Iris pigment epithelial cell (primary cell): ENCODE data around the gene COPS9.

Experiments
- DNase-seq: peaks from one replicate; pipeline ENCODE4 v3.0.0-alpha.2; 2011; ENCODE audit warnings: low read depth

Gene COPS9

DNA sequence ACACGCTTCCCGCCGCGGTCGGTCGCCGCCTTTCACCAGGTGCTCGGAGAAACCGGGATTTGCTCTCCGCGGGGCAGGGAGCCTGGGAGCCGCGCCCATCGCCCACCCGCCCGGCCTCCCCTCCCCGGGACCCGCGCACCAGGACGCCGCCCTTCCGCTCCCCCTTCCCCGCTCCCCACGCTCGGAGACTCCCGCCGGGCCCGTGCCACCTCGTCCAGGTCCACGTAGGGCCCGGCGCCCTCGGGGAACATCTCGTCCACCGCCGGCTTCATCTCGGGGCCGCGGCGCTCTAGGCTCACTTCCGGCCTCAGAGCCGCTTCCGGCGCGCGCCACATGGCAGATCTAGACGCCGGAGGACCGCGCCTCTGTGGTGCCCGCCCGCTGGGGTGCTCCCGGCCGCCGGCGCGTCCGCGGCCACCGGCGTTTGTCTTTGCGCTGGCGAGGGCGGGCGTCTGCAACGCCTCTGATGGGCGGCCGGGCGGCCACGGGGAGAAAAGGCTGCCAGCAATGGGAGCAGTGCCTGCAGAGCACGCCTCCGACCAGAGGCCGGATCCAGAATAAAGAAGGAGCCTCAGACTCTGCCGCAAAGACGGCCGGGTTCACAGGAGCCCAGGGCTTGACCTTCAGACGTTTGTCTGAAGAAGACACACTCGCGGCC, at the start of gene COPS9:
Gene COPS9, minus strand, starts transcription at position 293 of the 658 bp plus-strand sequence. Its CDS starts 21 bp downstream, at position 272.
- DNase-seq, result peak; percentile 91

- no peak for DNase-seq
These were observed 48.6 kb upstream of the COPS9 start for GRCh38 chr2:240184656-240185055.

DNA sequence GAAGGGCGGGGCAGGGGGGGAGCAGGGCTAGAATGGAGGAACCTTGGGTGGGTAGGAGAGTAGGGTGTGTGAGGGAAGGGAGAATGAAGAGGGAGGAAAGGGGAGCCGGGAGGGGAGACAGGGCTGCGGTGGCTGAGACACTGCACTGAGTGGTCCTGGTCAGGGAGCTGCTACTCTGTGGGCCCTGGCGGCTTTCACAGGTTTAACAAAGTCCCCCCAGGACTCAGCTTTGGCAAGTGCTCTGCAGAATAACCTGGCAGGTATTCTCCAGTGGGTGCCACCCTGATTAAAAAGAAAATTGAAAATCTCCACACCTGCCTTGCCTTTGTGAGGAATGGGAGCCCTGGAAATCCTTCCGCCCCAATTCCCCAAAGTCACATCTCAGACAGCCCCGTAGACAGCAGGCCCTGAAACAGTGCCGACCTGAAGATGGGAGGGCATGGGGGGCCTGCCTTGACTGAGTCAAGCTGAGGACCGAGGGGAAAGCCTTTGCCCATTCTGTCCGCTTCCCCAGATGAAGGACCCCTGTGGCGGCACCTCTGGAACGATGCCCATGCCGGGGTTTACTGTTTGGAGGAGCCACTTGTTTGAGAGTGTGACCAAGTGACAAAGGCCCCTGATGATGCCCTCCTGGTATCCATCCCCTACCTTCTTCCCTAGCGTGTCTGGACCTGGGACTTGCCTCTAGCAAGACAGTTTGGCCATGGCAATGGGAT, 47.9 kb upstream of the COPS9 start:
- DNase-seq, result no peak

DNA sequence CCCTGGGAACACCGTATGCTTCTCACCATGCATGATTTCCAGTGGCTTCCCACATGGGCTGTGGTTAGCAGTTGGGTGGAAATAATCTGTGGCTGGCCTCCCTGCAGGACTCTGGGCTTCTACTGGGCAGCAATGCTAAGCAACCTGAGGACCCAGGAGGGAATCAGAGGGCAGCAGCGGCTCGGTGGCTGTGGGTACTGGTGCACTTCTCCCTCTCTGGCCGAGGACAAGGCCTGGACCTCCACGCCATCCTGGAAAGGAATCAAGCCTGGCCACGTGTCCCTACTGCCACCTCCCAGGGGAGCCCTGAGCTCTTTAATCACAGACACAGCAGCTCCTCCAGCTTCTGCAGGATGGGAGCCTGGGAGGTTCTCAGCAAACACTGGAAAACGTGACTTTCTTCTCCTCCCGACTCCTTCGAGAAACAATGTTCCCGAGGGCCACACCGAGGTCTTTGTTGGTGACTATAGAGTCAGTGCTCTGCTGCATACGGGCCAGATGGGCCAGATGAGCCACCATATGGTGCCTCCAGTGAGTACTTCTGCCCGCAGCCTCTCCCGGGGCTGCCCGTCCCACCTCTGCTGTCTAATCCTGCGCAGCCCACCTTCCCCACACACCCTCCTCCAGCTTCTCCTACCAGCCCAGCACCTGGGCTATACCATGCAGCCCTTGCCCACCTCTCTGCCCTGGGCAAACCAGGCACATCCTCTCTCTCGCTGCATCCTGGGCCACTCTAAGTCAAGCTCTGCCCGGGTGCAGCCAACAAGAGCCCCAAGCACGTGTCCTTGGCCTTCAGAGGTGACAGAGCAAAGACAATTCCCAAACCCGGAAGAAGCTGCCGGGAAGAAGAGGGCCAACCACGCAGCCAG, 47.1 kb upstream of the COPS9 start:
- peak; percentile 9 for DNase-seq

DNA sequence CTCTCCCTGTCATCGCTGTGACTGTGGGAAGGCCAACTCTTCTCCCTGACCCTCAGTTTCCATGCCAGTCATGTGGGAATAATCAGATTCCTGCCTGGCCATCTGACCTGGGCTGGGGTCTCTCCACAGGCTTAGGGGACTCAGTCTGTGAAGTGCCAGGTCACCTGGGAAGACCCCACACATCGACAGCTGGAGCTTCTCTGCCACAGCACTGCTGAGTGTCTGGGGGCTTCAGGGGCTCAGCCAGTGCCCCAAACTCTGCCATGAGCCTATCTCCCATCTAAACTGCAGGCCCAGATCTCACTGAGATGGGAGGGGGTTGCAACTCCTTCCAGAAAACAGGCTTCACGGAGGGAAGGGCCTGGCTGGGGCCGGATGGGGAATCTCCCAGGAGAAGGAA, 46.4 kb upstream of the COPS9 start:
- no peak for DNase-seq

GRCh38 chr2:240182001-240182400, 45.9 kb upstream of the COPS9 start:
- DNase-seq, result no peak

DNA sequence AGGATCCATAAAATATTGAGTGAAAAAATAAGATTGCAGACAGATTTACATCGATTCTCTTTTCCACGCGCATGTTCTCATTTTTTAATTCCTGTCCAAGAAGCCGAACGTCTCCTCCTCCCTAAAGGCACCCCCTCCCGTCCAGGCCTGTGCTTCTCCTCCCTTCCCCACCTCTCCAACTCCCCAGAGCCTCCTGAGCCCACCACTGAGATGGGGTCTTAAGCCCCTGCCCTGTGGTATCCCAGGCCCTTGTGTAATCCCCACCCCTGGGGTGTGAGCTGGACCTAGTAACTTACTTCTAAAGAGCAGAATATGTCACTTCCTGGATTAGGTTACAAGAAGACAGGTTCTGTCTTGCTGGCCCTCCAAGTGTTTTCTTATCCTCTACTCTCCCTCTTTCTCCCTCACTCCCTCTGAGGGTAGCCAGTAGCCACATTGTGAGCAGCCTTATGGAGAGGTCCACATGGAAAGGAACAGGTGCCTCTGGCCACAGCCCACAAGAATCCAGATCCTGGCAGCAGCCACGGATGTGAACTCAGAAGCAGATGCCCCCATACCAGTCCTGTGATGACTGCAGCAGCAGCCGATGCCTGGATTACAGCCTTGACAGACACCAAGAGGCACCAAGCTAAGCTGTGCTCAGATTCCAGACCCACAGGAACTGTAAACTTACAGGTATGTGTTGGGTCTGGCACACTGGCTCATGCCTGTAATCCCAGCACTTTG, 44.0 kb upstream of the COPS9 start:
- no peak for DNase-seq

DNA sequence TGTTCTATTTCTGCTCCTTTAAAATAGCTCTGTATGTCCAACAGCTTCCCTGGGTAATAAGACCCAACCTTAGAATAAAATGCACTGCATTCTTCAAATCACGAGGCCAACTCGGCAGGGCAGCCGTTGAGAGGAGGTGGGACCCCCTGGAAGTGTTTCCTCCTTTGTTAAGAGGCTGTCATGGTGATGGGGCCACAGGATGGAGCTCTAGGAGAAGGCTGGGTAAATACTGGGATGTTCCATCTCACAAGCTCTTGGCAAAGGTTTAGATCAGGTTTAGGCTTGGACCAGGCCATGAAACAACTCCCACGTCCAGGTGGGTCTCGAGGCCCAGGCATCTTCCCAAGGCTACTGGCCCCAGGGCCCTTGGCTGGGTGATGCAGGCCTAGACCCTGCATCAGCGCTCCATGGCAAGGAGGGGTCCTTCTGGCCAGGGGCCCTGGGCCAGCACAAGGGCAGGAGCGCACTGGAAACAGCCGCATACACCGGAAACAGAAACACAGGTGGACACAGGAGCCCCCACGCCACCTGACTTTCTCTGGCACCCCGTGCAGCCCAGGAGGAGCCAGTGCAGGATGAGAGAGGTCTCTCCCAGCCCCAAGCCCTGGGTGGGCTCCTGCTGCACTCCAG, 43.2 kb upstream of the COPS9 start:
- no peak for DNase-seq

GRCh38 chr2:240178564-240178963, 42.5 kb upstream of the COPS9 start:
- no peak for DNase-seq

DNA sequence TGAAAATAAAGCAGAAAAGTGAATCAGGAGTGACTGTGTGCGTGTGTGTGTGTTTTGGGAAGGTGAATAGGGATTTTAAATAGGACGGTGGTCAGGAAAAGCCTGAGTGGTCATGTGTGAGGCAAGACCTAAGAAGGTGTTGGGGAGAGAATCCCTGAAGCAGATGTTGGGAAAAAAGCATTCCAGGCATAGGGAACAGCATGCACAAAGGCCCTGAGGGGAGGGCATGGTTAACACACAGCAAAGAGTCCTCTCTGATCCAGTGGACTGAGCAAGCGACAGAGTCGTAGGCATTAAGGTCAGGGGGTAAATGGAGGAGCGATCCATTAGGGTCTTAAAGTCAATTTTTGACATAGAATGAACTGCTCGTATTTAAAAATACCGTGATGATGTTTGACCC, 38.4 kb upstream of the COPS9 start:
- no peak for DNase-seq

DNA sequence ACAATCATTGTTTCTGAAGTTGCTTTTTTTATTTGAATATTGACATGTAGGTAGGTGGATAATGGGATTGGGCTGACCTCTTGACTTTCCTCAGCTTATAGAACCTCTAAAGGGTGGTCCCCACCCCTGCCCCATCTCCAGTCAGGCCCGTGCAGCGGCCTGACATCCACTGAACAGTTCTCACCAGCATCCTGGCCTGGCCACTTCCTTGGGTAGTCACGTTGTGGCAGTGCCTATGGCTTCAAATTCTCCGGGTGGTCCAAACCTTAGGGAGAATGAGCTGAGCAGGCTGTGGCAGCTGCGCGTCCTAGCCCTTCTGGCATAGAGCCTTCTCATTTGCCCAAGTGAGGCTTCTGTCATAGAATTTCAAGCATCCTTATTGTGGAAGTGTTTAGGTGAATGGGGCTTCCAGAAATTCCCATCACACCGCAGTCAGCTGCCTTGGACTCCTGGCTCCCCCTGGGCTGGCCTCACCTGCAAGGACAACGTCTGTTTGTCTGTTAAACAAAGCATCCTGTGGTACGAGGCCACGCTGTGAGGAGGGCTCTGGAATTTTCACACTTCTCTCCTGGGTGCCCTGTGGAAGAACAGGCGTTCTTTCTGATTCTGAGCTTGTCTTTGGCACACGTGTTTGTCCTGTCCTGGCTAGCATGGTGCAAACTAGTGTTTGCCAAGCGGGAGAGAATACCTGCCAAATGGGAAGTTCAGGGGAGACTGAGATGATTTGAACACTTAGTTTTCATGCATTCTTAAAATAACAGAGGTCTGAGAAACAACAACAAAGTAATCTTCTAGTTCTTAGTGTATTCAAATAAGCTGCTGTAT, 36.2 kb upstream of the COPS9 start:
- no peak for DNase-seq

GRCh38 chr2:240170883-240171282, 34.8 kb upstream of the COPS9 start:
- DNase-seq, result no peak

- DNase-seq, result peak; percentile 49
These were observed 34.2 kb upstream of the COPS9 start for GRCh38 chr2:240170354-240170735.

- no peak for DNase-seq
These were observed 33.6 kb upstream of the COPS9 start for GRCh38 chr2:240169486-240170353.

- no peak for DNase-seq
These were observed 32.6 kb upstream of the COPS9 start for GRCh38 chr2:240168546-240169361.

DNA sequence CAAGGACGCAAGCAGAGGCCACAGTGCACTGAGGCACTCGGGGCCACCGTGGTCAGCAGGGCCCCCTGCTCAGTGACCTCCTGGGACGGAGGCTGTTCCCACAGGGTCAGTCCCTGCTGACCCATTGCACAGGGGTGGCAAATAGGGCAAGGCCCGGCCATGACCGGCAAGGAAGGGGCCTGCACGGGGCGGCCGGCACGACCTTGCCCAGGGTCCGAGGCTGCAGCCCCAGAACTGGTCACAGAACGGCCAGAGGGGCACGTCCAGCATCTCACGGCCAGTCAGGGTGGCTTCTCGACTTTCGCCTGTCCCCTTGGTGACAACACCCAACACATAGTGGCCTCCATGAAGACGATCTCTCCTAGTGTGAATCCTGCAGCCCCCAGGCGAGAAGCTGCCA, 31.9 kb upstream of the COPS9 start:
- DNase-seq, result no peak

GRCh38 chr2:240167588-240167880, 31.4 kb upstream of the COPS9 start:
- DNase-seq, result no peak

DNA sequence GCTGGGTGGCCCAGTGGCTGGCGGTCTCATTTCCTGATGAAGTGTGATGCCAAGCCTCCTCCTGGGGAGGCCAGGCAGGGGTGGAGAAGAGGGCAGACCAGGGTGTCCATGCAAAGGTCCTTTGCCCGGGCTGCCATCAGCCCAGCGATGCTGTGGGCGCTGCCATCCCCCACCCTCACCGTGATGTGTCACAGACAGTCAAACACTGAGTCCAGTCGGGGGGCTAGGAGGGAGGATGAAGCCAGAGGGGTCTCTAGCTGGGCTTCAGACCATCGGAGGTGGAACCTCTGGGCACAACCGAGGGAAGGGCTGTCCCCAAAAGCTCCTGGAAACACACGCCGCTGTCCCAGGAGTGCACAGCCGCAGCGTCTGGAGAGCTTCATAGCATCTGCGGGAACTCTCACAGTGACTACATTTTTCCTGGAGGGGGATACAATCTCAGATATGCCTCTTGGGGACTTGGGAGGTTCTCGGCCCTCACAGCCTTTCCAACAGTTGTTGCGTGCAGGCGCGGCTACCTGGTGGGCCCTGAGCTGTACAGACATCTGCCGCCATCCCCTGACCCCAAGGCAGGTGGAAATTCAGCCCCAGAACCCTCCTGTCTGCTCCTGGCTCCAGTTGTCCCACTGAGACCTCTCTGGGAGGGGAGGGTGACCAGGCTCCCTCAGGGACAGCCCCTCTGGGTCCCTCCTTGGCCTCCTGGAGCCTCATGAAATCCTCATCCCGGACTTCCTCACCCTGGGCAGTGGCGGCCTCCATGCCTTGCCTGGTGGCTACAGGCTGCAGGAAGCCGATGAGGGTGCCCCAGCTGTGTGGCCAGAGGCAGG, 30.9 kb upstream of the COPS9 start:
- DNase-seq, result no peak
